ENCODE results near the gene PHACTR3. TPM values are rescaled to one million over a fixed set of nuclear protein-coding genes. Genes with fewer than 3 reads are reported as not detected.

The PHACTR3 gene
- total and polyA plus RNA-seq, 2 experiments from 2014 or later, result 0.45 to 0.61 TPM

- TF ChIP-seq ZNF462 (CRISPR knock-in tag; IDR thresholded peaks at IDR 0.05) (no peak), STAT1 (IDR thresholded peaks at IDR 0.05; ENCODE audit: unreplicated experiment) (no peak), ZNF114 (CRISPR knock-in tag; IDR thresholded peaks at IDR 0.05) (no peak), POLR2AphosphoS5 (IDR thresholded peaks at IDR 0.05; ENCODE audit: low read depth) (no peak), CREB1 (CRISPR knock-in tag; IDR thresholded peaks at IDR 0.05; ENCODE audit: low read depth) (no peak), JUNB (IDR thresholded peaks at IDR 0.05; ENCODE audit: unreplicated experiment) (no peak)
Measured at GRCh38 chr20:59752101-59752586, 147.8 kb downstream of the PHACTR3 start (continued).

- no peak overlapping the region for H2AFZ ChIP-seq
- no peak overlapping the region for H3K4me2 ChIP-seq
- no peak overlapping the region for H3K27ac Mint-ChIP-seq
- no peaks in the 10 kb centered on the region for H3F3A ChIP-seq (replicated peaks; ENCODE audit: low read depth)
- no peak overlapping the region for H3K27ac ChIP-seq (ENCODE audit: low read depth)
- H3K79me2 ChIP-seq (replicated peaks; ENCODE audit: insufficient read depth), result no peaks in the 10 kb centered on the region
- H3K4me1 ChIP-seq (ENCODE audit: insufficient read depth), result no peaks in the 10 kb centered on the region
- H3K27me3 ChIP-seq (ENCODE audit: insufficient read depth), result peaks cover 16% of the 10 kb centered on the region; the same call in 1 of the 2 replicates
- H3K27me3 Mint-ChIP-seq (ENCODE audit: insufficient read depth, low read depth, poor library complexity), result peaks cover 16% of the 10 kb centered on the region
- DNase-seq (ENCODE audit: low spot score) (no peak), ATAC-seq (no peak)
- TF ChIP-seq ZNF114 (CRISPR knock-in tag; IDR thresholded peaks at IDR 0.05) (no peak), ZNF462 (CRISPR knock-in tag; IDR thresholded peaks at IDR 0.05) (no peak)
- no peaks in the 10 kb centered on the region; the same call in 1 of the 3 replicates for H3K9me3 Mint-ChIP-seq
- H3K36me3 Mint-ChIP-seq (ENCODE audit: low read depth), result no peaks in the 10 kb centered on the region
- peaks cover 2% of the 10 kb centered on the region; the same call in 1 of the 3 replicates for H3K4me1 Mint-ChIP-seq
- no peaks in the 10 kb centered on the region for H3K36me3 ChIP-seq (ENCODE audit: insufficient read depth)
- H4K20me1 ChIP-seq (replicated peaks; ENCODE audit: insufficient read depth), result no peaks in the 10 kb centered on the region
- H3K4me3 ChIP-seq, result no peak overlapping the region
- H3K9me2 ChIP-seq (ENCODE audit: insufficient read depth), result no peaks in the 10 kb centered on the region
- H3K4me3 Mint-ChIP-seq, result no peak overlapping the region
Measured at GRCh38 chr20:59752704-59753460, 148.5 kb downstream of the PHACTR3 start.
